ENCODE data around the gene TXNL4A. TPM values are rescaled to one million over a fixed set of nuclear protein-coding genes. Genes with fewer than 3 reads are reported as not detected.
"Not testable (repeated sequence)": the region's sequence is repeated elsewhere in the genome, so short reads cannot be mapped to it uniquely, and the experiment has no call there.

Gene TXNL4A
- total RNA-seq, 2 donors from 2014 or later = 101 to 138 TPM

DNA sequence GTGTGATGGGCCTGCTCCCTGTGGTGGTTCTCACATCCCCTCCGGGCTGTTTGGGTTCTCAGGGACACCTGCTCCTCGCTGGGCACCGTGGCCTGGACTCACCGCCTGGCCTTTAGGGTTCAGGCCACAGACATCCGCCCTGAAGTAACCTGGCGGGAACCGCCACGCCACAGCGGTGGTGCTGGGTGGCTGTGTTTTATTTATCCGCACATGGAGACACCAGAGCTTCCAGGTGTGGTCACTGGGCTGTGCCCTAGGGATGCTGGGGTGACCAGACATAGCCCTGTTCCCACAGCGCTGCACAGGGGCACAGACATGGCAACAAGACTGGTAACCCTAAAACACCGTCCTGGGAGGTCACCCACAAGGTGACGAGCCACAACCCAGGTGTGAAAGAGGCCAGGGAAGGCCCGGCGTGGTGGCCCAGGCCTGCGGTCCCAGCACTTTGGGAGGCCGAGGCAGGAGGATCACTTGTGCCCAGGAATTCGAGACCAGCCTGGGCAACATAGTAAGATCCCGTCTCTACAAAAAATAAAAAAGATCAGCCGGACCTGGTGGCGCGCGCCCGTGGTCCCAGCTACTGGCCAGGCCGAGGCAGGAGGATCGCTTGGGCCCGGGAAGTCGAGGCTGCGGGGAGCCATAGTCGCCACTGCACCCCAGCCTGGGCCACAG lies 24.6 kb downstream of the TXNL4A start:
- no peaks in the 10 kb centered on the region for H3K27me3 ChIP-seq
- H3K9me3 ChIP-seq = no peaks in the 10 kb centered on the region
- peaks cover 19% of the 10 kb centered on the region for H3K4me1 ChIP-seq
- H3K4me3 ChIP-seq = peak overlapping the region; percentile 63
- peak overlapping the region; percentile 96 to 97 for H3K9ac ChIP-seq (ENCODE audit: low read depth in 2 of 2, low read length in 2 of 2)
- intact Hi-C loops (cut with DNase I) = no loop called here
- peak; percentile 22 for DNase-seq
- TF ChIP-seq, protein P1, sequence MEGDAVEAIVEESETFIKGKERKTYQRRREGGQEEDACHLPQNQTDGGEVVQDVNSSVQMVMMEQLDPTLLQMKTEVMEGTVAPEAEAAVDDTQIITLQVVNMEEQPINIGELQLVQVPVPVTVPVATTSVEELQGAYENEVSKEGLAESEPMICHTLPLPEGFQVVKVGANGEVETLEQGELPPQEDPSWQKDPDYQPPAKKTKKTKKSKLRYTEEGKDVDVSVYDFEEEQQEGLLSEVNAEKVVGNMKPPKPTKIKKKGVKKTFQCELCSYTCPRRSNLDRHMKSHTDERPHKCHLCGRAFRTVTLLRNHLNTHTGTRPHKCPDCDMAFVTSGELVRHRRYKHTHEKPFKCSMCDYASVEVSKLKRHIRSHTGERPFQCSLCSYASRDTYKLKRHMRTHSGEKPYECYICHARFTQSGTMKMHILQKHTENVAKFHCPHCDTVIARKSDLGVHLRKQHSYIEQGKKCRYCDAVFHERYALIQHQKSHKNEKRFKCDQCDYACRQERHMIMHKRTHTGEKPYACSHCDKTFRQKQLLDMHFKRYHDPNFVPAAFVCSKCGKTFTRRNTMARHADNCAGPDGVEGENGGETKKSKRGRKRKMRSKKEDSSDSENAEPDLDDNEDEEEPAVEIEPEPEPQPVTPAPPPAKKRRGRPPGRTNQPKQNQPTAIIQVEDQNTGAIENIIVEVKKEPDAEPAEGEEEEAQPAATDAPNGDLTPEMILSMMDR (IDR thresholded peaks at IDR 0.05) = no peak
- no peaks in the 10 kb centered on the region for H3K36me3 ChIP-seq
- peak overlapping the region; percentile 90 for H3K27ac ChIP-seq

GRCh38 chr18:79962835-79963657 lies 25.3 kb downstream of the TXNL4A start:
- Histone ChIP-seq H3K4me3 (no peak overlapping the region), H3K9ac (ENCODE audit: low read depth in 2 of 2, low read length in 2 of 2) (peak overlapping the region in 1 of 2 donors; percentile 96), H3K36me3 (no peaks in the 10 kb centered on the region), H3K27ac (no peak overlapping the region), H3K4me1 (peaks cover 19% of the 10 kb centered on the region), H3K9me3 (no peaks in the 10 kb centered on the region), H3K27me3 (no peaks in the 10 kb centered on the region)
- intact Hi-C loops (cut with DNase I) = no loop called here
- TF ChIP-seq, protein P1 (IDR thresholded peaks at IDR 0.05) = no peak
- DNase-seq = peak; percentile 32

DNA sequence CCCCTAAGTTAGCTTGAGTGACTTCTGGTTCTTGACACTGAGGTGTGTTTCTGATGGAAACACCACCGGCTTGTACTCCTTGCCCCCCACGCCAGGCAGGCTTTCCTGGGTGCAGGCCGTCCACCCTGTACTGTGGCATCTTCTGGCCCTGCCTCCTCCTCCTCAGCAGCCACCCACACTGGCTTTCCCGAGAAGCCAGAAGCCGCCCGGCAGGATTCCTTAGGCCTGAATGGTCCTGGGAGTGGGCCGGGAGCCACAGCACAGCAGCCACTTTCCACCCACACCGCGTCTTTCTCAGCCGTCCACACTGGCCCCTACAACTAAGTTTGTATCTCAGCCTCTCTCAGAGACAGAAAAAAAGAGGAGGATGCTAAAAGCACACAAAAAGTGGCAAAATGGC lies 26.1 kb downstream of the TXNL4A start:
- H3K9ac ChIP-seq (ENCODE audit: low read depth in 2 of 2, low read length in 2 of 2) = no peak overlapping the region
- no peaks in the 10 kb centered on the region for H3K27me3 ChIP-seq
- H3K27ac ChIP-seq = no peak overlapping the region
- H3K9me3 ChIP-seq = no peaks in the 10 kb centered on the region
- DNase-seq = peak; percentile 27
- peaks cover 19% of the 10 kb centered on the region for H3K4me1 ChIP-seq
- no peak overlapping the region for H3K4me3 ChIP-seq
- TF ChIP-seq, protein P1 (IDR thresholded peaks at IDR 0.05) = no peak
- H3K36me3 ChIP-seq = no peaks in the 10 kb centered on the region
- intact Hi-C loops (cut with DNase I) = no loop called here

GRCh38 chr18:79961527-79962291 lies 26.7 kb downstream of the TXNL4A start:
- Histone ChIP-seq H3K27ac (peak overlapping the region; percentile 47), H3K9ac (ENCODE audit: low read depth in 2 of 2, low read length in 2 of 2) (peak overlapping the region; percentile 39 to 63), H3K4me1 (peaks cover 19% of the 10 kb centered on the region), H3K4me3 (no peak overlapping the region), H3K9me3 (no peaks in the 10 kb centered on the region), H3K27me3 (no peaks in the 10 kb centered on the region), H3K36me3 (no peaks in the 10 kb centered on the region)
- TF ChIP-seq, protein P1 (IDR thresholded peaks at IDR 0.05) = no peak
- intact Hi-C loops (cut with DNase I) = no loop called here
- no peak for DNase-seq

DNA sequence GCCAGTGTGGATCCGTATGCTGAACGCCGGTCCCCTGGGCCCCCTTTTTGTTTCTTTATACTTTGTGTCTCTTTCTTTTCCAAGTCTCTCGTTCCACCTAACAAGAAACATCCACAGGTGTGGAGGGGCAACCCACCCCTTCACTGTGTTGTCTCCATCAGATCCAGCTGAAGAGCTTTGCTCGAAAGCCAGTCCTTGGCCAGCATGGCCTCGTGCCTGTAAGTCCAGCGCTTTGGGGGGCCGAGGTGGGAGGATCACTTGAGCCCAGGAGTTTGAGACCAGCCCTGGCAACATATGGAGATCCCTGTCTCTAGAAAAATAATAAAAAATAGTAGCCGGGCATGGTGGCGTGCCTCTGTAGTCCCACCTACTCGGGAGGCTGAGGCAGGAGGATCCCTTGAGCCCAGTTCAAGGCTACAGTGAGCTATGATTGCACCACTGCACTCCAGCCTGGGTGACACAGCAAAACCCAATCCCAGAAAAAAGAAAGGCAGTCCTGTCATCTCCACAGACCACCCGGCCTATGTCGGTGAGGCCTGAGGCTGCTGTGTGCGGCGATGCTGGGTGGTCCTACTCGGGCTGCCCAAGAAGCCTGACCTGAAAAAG lies 27.3 kb downstream of the TXNL4A start:
- Histone ChIP-seq H3K9ac (ENCODE audit: low read depth in 2 of 2, low read length in 2 of 2) (peak overlapping the region; percentile 39 to 63), H3K4me1 (peaks cover 19% of the 10 kb centered on the region), H3K27ac (peak overlapping the region; percentile 73), H3K36me3 (no peaks in the 10 kb centered on the region), H3K4me3 (no peak overlapping the region), H3K27me3 (no peaks in the 10 kb centered on the region), H3K9me3 (no peaks in the 10 kb centered on the region)
- no peak for DNase-seq
- TF ChIP-seq, protein P1 (IDR thresholded peaks at IDR 0.05) = no peak
- intact Hi-C loops (cut with DNase I) = no loop called here

DNA sequence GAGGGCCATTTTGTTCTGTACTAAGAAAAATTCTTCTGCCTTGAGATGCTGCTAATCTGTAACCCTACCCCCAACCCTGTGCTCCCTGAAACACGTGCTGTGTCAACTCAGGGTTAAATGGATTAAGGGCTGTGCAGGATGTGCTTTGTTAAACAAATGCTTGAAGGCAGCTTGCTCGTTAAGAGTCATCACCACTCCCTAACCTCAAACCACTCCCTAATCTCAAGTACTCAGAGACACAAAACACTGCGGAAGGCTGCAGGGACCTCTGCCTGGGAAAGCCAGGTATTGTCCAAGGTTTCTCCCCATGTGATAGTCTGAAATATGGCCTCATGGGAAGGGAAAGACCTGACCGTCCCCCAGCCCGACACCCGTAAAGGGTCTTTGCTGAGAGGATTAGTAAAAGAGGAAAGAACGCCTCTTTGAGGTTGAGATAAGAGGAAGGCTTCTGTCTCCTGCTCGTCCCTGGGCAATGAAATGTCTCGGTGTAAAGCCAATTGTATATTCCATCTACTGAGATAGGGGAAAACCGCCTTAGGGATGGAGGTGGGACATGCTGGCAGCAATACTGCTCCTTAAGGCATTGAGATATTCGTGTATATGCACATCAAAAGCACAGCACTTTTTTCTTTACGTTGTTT lies 28.1 kb downstream of the TXNL4A start:
- H3K4me3 ChIP-seq; H3K36me3 ChIP-seq; intact Hi-C loops (cut with DNase I); H3K9me3 ChIP-seq; H3K27me3 ChIP-seq: not testable (repeated sequence)
- H3K27ac ChIP-seq = peak overlapping the region; percentile 73
- H3K4me1 ChIP-seq = peaks cover 19% of the 10 kb centered on the region
- peak; percentile 64 for DNase-seq
- peak overlapping the region in 1 of 2 donors; percentile 66 for H3K9ac ChIP-seq (ENCODE audit: low read depth in 2 of 2, low read length in 2 of 2)

Measured in colonic mucosa (tissue), 4 donors.